ENCODE measurements around the gene SUCLG1. TPM values are rescaled to one million over a fixed set of nuclear protein-coding genes. Genes with fewer than 3 reads are reported as not detected.

The SUCLG1 gene
- total and polyA plus RNA-seq, 2 of the 4 experiments (the other 2 are of a cell fraction), result 50.5 to 52.7 TPM

DNA sequence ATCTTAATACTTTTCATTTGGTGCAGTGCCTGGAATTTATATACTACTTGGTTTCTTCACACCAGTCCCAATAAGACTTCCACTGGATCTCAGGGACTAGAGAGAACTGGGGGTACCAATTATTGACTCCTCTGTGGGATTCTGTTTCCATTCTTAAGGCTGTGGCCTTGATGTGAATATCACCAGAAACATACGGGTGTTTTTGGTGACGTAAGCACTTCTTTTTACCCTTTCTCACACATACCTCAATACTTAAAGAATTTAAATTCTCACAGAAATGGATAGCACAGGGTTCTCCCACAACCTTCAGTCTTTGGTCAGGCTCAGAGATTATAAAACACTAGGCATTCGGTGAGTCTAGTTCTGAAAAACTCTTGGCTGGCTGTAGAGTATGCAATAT, 84.1 kb downstream of the SUCLG1 start:
- no peak overlapping the region for H3K4me2 ChIP-seq (ENCODE audit: low read depth, low read length)
- WGBS, 2 experiments (ENCODE audit: extremely low coverage in 2 of 2, insufficient read length in 1 of 2), result 60% methylated on average over 1 of the region's 3 CpGs; no CpG with 5 or more reads in 1 of the 2 experiments
- ChIA-PET POLR2A (ENCODE audit: unreplicated experiment) (no interaction called here), CTCF (no interaction called here)
- H2BK5ac ChIP-seq (ENCODE audit: low read depth, low read length, poor library complexity, severe bottlenecking), result no peak overlapping the region
- H3K14ac ChIP-seq (replicated peaks; ENCODE audit: low read depth, low read length), result no peak overlapping the region
- H3K27ac ChIP-seq (ENCODE audit: insufficient read depth, low read length), result no peak overlapping the region
- no peak overlapping the region for H3K56ac ChIP-seq (ENCODE audit: extremely low read depth, insufficient read depth, low read length)
- H3K9ac ChIP-seq (ENCODE audit: low read depth, low read length), result no peak overlapping the region
- H3K4me1 ChIP-seq (ENCODE audit: control insufficient read depth, insufficient read depth, low read length), result no peaks in the 10 kb centered on the region
- no peak overlapping the region for H3K18ac ChIP-seq (ENCODE audit: low read depth, low read length)
- BruUV-seq (replicated peaks), result no TSS peak
- H4K20me1 ChIP-seq (ENCODE audit: insufficient read depth, low read length), result no peaks in the 10 kb centered on the region
- no peak overlapping the region for H2AK9ac ChIP-seq (replicated peaks; ENCODE audit: low read depth, low read length, poor library complexity)
- no peak overlapping the region for H2BK20ac ChIP-seq (ENCODE audit: low read depth, low read length)
- H3K23ac ChIP-seq (ENCODE audit: low read depth, low read length), result no peak overlapping the region
- no peaks in the 10 kb centered on the region for H3K36me3 ChIP-seq (ENCODE audit: control insufficient read depth, insufficient read depth, low read length)
- H2AK5ac ChIP-seq (ENCODE audit: low read depth, low read length), result no peak overlapping the region
- DNase-seq, result no peak
- no peak overlapping the region for H3K4me3 ChIP-seq (ENCODE audit: insufficient read depth, low read depth, low read length)
- in situ Hi-C loops (cut with MboI; ENCODE audit: low sequenced_read_pairs), result no loop called here
- H3K4ac ChIP-seq (ENCODE audit: low read depth, low read length), result no peak overlapping the region
- TF ChIP-seq RFX5 (IDR thresholded peaks at IDR 0.05; ENCODE audit: low read depth, low read length) (no peak), MAFK (IDR thresholded peaks at IDR 0.05; ENCODE audit: low read depth, low read length) (no peak), CHD1 (IDR thresholded peaks at IDR 0.05; ENCODE audit: low read depth, low read length) (no peak), CEBPB (IDR thresholded peaks at IDR 0.05; ENCODE audit: low read depth, low read length) (no peak), FOS (IDR thresholded peaks at IDR 0.05; ENCODE audit: low read depth, low read length) (no peak), RAD21 (IDR thresholded peaks at IDR 0.05; ENCODE audit: low read length) (no peak), NFE2L2 (IDR thresholded peaks at IDR 0.05; ENCODE audit: low read depth, low read length) (no peak), MAZ (IDR thresholded peaks at IDR 0.05; ENCODE audit: borderline replicate concordance, low read depth, low read length) (no peak), BHLHE40 (IDR thresholded peaks at IDR 0.05; ENCODE audit: low read depth, low read length) (no peak), MXI1 (IDR thresholded peaks at IDR 0.05; ENCODE audit: borderline replicate concordance, low read depth, low read length) (no peak), RCOR1 (IDR thresholded peaks at IDR 0.05; ENCODE audit: insufficient replicate concordance, low read length) (no peak), POLR2A (IDR thresholded peaks at IDR 0.05; ENCODE audit: low read depth, low read length) (no peak), SMC3 (IDR thresholded peaks at IDR 0.05; ENCODE audit: low read depth, low read length) (no peak)
- TF ChIP-seq, protein P1, sequence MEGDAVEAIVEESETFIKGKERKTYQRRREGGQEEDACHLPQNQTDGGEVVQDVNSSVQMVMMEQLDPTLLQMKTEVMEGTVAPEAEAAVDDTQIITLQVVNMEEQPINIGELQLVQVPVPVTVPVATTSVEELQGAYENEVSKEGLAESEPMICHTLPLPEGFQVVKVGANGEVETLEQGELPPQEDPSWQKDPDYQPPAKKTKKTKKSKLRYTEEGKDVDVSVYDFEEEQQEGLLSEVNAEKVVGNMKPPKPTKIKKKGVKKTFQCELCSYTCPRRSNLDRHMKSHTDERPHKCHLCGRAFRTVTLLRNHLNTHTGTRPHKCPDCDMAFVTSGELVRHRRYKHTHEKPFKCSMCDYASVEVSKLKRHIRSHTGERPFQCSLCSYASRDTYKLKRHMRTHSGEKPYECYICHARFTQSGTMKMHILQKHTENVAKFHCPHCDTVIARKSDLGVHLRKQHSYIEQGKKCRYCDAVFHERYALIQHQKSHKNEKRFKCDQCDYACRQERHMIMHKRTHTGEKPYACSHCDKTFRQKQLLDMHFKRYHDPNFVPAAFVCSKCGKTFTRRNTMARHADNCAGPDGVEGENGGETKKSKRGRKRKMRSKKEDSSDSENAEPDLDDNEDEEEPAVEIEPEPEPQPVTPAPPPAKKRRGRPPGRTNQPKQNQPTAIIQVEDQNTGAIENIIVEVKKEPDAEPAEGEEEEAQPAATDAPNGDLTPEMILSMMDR (conservative IDR thresholded peaks at IDR 0.05; ENCODE audit: low read depth, low read length), result no peak
- TF ChIP-seq, protein P2, sequence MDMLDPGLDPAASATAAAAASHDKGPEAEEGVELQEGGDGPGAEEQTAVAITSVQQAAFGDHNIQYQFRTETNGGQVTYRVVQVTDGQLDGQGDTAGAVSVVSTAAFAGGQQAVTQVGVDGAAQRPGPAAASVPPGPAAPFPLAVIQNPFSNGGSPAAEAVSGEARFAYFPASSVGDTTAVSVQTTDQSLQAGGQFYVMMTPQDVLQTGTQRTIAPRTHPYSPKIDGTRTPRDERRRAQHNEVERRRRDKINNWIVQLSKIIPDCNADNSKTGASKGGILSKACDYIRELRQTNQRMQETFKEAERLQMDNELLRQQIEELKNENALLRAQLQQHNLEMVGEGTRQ (IDR thresholded peaks at IDR 0.05; ENCODE audit: low read depth, low read length), result no peak
- TF ChIP-seq, protein P3, sequence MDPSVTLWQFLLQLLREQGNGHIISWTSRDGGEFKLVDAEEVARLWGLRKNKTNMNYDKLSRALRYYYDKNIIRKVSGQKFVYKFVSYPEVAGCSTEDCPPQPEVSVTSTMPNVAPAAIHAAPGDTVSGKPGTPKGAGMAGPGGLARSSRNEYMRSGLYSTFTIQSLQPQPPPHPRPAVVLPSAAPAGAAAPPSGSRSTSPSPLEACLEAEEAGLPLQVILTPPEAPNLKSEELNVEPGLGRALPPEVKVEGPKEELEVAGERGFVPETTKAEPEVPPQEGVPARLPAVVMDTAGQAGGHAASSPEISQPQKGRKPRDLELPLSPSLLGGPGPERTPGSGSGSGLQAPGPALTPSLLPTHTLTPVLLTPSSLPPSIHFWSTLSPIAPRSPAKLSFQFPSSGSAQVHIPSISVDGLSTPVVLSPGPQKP (IDR thresholded peaks at IDR 0.05; ENCODE audit: borderline replicate concordance, low read depth, low read length), result no peak
- H3K9me3 ChIP-seq (ENCODE audit: control insufficient read depth, insufficient read depth, low read length), result no peaks in the 10 kb centered on the region
- H3K27me3 ChIP-seq (ENCODE audit: control insufficient read depth, insufficient read depth, low read length), result no peaks in the 10 kb centered on the region
- H2AFZ ChIP-seq (replicated peaks; ENCODE audit: low read length, poor library complexity), result no peak overlapping the region
- H3K9me1 ChIP-seq (ENCODE audit: insufficient read depth, low read length), result no peaks in the 10 kb centered on the region
- intact Hi-C loops (cut with micrococcal nuclease), result no loop called here
- H4K5ac ChIP-seq (ENCODE audit: low read depth, low read length), result no peak overlapping the region
- ATAC-seq (ENCODE audit: low read depth), result no peak
- no peak overlapping the region for H4K91ac ChIP-seq (ENCODE audit: insufficient read depth, low read depth, low read length)
- H3K79me1 ChIP-seq (ENCODE audit: low read depth in 1 of 2, low read length in 2 of 2), result no peaks in the 10 kb centered on the region
- H2BK120ac ChIP-seq (ENCODE audit: low read depth, low read length), result no peak overlapping the region
- H2BK15ac ChIP-seq (ENCODE audit: low read depth, low read length), result no peak overlapping the region
- H4K8ac ChIP-seq (ENCODE audit: low read depth in 2 of 2, low read length in 2 of 2), result no peak overlapping the region
- dilution Hi-C loops (cut with HindIII; ENCODE audit: low sequenced_read_pairs, unreplicated experiment), result no loop called here

All from IMR-90 (cell line).